K562 (cell line): Measurements from ENCODE around the gene SLC3A2. TPM values are rescaled to one million over a fixed set of nuclear protein-coding genes. Genes with fewer than 3 reads are reported as not detected.

Source experiments
- ATF6 ChIP-seq: sonication (generic); formaldehyde crosslinking; IDR thresholded peaks from 2 replicates; pipeline ENCODE4 v1.4.0; 2020; ENCODE audit warnings: mild to moderate bottlenecking, missing genetic modification reagents
- E2F4 ChIP-seq: sonication (generic); formaldehyde crosslinking; IDR thresholded peaks from 2 replicates; pipeline ENCODE4 v1.8.0; 2022; ENCODE audit warnings: mild to moderate bottlenecking, low read depth, missing genetic modification reagents
- EP400 ChIP-seq: fragments of 450-650 bp; IDR thresholded peaks from 2 replicates; pipeline ENCODE4 v1.6.1; 2017; ENCODE audit warnings: antibody characterized with exemption, mild to moderate bottlenecking, moderate library complexity
- NCOA2 ChIP-seq, 2 experiments: fragments of 450-650 bp; IDR thresholded peaks; 2 replicates each; pipeline ENCODE4 v1.6.1; 2018; ENCODE audit warnings: mild to moderate bottlenecking in 2 of 2, moderate library complexity in 1 of 2; ENCODE audit not compliant: partially characterized antibody in 2 of 2
- PRDM10 ChIP-seq: fragments of 450-650 bp; IDR thresholded peaks from 2 replicates; pipeline ENCODE4 v1.6.1; 2018; ENCODE audit not compliant: partially characterized antibody
- RERE ChIP-seq: sonication (generic); formaldehyde crosslinking; IDR thresholded peaks from 2 replicates; pipeline ENCODE4 v1.8.0; 2023; ENCODE audit warnings: missing genetic modification reagents, mild to moderate bottlenecking, borderline replicate concordance
- TSHZ1 ChIP-seq: fragments of 250-450 bp; sonication (Bioruptor Pico); IDR thresholded peaks from 2 replicates; pipeline ENCODE4 v1.4.0; 2020; ENCODE audit warnings: mild to moderate bottlenecking, moderate library complexity
- polyA plus RNA-seq, 8 experiments: library from polyadenylated mRNA; depleted of rRNA in 4 of 8; stranded (reverse) in 5 of 8; unstranded in 3 of 8; fragments of >200 nt; fragmentation: Nextera tagmentation in 2 of 8; fragmentation: Illumina TruSeq in 1 of 8; extraction: Ambion mirVana in 2 of 8; extraction: Trizol in 1 of 8; gene quantifications; 2 replicates each; pipeline versions ENCODE4 v1.2.1 to v1.2.3, GENCODE V29; 2011 to 2014; ENCODE audit warnings: inconsistent platforms in 1 of 8, missing spikeins in 1 of 8
- total RNA-seq, 7 experiments: library from RNA; depleted of rRNA in 6 of 7; stranded (reverse); fragments of >200 nt in 6 of 7; fragmentation: Illumina TruSeq in 2 of 7; extraction: Trizol in 2 of 7; gene quantifications; 2 replicates each; pipeline versions ENCODE4 v1.2.1 to v1.2.3, GENCODE V29; 2011 to 2021; ENCODE audit warnings: low replicate concordance in 1 of 7

Gene SLC3A2
- total and polyA plus RNA-seq, 9 of the 15 experiments (the other 6 are each of a cell fraction or from before 2014, with no cell fraction given): 20.0 to 296 (median 214) TPM

GRCh38 chr11:62854825-62855570 lies 25.7 kb upstream of the SLC3A2 start (continued):
- TF ChIP-seq RERE (no peak), TSHZ1 (no peak), NCOA2 (IDR thresholded peaks at IDR 0.05; ENCODE audit: partially characterized antibody in 2 of 2) (no peak), E2F4 (CRISPR knock-in tag) (no peak), PRDM10 (no peak), EP400 (no peak), ATF6 (CRISPR knock-in tag) (0 out of 2 replicates have a peak, but pooled peaks have one; percentile 3)
